CD4-positive, alpha-beta T cell treated with Interleukin-6 for 4 hours (primary cell): ENCODE measurements around the gene LARP1B.
"Not testable (repeated sequence)": the region's sequence is repeated elsewhere in the genome, so short reads cannot be mapped to it uniquely, and the experiment has no call there.

Experiments
- DNase-seq: peaks from one replicate; pipeline ENCODE4 v3.0.0-alpha.2; 2020; ENCODE audit warnings: mixed read lengths

The LARP1B gene

DNA sequence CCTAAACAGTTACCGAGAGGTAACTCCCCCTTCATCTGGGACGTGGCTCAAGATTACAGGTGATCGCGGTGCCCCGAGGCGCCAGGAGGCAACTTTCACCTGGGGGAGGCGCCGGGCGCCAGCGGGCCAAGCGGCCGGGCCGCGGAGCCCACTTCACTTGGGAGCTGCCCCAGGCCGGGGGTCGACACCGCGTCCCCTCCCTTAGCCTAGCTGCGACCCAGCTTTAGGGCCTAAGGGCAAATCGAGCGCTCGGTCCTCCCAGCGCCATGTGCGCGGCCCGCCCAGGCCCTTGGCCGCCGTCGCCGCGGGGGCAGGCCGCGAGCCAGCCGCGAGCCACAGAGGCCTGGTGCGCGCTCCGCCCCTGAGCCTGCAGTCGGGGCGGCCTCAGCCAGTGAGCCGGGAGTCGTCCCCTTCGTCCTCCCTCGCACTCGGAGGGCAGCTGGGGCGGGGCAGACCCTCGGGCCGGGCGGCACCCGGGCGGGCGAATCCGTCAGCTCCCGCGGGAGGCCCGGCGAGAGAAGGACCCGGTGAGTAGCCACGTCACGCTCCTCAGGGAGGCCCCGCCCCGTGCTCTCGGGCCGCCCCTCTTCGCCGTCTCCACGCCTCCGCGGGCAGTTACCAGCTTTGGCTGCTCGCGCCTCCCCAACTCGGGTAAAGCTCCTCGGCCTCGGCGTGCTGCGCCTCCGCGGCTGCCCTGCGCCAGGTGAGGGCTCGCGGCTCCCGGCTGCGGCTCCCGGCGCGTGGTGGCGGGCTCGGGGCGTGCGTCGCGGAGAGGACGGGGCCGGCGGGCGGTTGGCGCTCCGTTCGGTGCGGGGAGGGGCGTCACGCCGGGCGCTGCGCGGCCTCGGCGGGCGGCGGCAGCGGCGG, at the start of gene LARP1B:
Gene LARP1B (plus strand): TSS at position 614 of the 867 bp plus-strand sequence. CDS start 13,640 bp downstream, outside the sequence.
- peak; percentile 95 for DNase-seq

DNA sequence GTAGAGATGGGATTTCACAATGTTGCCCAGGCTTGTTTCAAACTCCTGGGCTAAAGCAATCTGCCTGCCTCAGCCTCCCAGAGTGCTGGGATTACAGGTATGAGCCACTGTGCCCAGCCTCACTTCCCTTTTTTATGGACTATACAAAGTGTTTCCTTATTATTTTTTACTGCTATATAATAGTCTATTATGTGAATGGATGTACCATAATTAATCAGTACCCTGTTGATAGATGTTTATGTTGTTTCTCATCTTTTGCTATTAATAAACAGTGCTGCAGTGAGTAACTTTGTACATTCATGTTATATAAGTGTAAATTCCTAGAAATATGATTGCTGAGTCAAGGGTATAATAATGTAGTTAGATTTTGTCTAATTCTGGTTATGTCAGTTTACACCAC, 35.8 kb upstream of the LARP1B start:
- DNase-seq, result no peak

DNA sequence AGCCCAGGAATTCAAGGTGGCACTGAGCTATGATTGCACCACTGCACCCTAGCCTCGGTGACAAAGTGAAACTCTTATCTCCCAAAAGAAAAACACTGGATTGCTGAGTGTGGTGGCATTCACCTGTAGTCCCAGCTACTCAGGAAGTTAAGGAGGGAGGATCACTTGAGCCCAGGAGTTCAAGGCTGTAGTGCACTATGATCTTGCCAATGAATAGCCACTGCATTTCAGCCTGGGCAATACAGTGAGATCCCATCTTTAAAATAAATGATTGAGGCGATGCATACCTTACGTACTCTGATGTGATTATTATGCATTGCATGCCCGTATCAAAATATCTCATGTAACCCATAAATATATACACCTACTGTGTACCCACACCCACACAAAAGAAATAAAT, 31.2 kb upstream of the LARP1B start:
- no peak for DNase-seq

DNA sequence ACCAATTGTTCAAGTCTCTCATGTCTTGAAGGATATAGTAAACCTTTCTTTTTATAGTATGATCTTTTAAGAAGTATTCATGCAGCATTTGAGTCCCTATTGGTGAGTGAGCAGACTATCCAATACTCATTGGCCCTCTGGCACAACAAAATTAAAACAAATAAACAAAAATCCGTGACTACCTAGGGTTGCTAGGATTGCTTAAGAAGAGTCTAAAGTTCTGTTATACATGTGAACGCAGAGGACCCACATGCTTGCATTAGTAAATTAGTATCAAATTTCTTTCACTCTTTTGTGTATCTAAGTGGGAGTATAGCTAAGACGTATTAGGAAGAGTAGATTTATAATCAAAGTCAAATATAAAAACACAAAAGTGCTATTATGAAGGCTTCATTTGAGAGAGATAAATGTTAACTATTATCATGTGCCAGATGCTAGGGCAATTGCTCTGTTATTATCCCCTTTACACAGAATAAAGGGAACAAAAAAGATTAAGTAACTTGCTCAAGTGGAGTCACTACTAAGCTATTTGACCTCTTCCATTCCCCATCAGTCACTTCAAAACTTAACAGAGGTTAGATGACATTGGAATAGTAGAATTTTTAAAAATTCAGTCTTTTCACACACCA, 29.2 kb upstream of the LARP1B start:
- no peak for DNase-seq

DNA sequence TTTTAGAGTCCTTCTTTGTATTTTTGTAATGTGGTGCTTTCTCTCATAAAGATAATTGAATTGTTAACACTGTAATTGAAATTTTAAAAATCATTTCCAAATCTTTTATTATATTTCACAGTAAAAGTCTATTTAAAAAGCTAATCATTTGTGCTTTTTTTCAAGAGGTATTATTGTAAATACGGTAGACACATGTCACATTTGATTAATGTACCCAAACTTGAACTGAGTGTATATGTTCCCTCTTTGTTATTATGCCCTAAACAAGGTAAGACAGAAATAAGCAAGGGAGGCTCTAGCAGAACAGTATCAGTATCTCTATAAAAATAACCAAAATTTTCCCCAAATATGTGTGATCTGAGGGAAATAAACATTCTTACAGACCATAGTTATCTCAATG, 21.5 kb upstream of the LARP1B start:
- DNase-seq, result no peak

- not testable (repeated sequence) for DNase-seq
Measured at GRCh38 chr4:128047019-128047418, 14.1 kb upstream of the LARP1B start.

DNA sequence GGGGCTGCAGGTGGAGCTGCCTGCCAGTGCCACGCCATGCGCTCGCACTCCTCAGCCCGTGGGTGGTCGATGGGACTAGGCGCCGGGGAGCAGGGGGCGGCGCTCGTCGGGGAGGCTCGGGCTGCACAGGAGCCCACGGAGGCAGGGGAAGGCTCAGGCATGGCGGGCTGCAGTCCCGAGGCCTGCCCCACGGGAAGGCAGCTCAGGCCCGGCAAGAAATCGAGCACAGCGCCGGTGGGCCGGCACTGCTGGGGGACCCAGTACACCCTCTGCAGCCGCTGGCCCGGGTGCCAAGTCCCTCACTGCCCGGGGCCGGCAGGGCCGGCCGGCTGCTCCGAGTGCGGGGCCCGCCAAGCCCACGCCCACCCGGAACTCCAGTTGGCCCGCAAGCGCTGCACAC, 13.6 kb upstream of the LARP1B start:
- DNase-seq, result not testable (repeated sequence)

- not testable (repeated sequence) for DNase-seq
Measured at GRCh38 chr4:128051229-128051628, 9.9 kb upstream of the LARP1B start.

GRCh38 chr4:128054907-128055306, 6.2 kb upstream of the LARP1B start:
- DNase-seq, result not testable (repeated sequence)

DNA sequence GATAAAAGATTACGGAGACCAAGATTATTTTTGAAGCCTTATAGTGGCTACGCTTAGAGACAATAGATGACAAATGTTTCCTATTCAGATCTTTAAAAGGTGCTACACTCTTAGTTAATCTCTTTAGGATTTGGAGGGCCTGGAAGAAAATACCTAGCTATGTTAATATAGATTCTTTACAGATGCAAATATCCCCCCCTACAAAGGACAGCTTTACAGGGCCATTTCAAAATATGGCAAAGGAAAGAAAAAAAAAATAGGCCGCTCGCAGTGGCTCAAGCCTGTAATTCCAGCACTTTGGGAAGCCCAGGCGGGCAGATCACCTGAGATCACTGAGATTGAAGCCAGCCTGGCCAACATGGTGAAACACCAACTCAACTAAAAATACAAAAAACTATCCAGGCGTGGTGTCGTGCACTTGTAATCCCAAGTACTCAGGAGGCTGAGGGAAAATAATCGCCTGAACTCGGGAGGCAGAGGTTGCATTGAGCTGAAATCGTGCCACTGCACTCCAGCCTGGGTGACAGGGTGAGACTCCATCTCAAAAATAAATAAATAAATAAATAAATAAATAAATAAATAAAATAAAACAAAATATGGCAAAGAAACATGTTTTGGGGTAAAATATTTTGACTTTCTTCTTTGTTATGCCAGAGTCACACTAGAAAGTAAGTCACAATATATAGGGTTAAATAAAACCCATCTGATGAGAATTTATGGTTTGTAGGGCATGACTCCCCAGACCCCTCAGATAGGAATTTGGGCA, 5.5 kb upstream of the LARP1B start:
- DNase-seq, result not testable (repeated sequence)

DNA sequence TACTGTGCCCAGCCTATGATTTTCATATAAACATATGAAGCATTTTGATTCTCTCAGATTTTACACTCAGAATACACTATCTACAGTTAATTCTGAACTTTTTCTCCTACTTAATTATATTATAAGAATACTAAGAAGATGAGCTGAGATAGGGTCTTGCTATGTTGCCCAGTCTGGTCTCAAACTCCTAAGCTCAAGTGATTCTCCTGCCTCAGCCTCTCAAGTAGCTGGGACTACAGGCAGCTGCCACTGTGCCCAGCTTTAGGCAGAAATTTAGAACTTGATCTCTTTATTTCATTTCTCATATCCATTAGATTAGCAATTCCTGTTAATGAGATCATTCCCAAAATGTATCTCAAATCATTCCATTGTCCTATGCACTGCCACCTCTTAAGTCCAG, 4.7 kb upstream of the LARP1B start:
- DNase-seq, result no peak

DNA sequence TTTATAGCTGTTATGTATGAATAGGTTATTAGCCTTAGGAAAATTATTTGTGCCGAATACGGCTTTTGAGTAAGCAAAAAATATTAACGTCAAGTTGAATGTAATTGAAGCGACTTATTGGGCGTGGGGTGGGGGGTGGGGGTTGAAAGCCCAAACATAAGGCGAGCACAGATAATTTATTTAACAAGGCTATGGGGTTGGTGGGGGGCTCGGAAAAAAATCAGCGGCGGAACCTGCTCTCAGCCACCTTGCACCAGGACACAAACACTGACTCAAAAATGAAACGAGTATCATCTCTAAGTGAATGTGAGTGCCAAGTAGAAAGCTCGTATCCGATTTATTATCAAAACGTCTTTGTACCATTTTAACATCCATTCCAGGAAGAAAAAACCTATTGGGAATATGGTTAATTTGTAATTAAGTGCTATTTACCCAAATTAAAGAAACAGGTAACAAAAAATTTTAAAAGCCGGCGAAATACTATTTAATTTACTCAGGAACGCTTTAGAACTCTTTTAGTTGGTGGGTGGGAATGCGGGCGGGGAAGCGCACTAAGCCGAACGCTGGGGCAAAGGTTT, 902 bp upstream of the LARP1B start:
- DNase-seq, result no peak

DNA sequence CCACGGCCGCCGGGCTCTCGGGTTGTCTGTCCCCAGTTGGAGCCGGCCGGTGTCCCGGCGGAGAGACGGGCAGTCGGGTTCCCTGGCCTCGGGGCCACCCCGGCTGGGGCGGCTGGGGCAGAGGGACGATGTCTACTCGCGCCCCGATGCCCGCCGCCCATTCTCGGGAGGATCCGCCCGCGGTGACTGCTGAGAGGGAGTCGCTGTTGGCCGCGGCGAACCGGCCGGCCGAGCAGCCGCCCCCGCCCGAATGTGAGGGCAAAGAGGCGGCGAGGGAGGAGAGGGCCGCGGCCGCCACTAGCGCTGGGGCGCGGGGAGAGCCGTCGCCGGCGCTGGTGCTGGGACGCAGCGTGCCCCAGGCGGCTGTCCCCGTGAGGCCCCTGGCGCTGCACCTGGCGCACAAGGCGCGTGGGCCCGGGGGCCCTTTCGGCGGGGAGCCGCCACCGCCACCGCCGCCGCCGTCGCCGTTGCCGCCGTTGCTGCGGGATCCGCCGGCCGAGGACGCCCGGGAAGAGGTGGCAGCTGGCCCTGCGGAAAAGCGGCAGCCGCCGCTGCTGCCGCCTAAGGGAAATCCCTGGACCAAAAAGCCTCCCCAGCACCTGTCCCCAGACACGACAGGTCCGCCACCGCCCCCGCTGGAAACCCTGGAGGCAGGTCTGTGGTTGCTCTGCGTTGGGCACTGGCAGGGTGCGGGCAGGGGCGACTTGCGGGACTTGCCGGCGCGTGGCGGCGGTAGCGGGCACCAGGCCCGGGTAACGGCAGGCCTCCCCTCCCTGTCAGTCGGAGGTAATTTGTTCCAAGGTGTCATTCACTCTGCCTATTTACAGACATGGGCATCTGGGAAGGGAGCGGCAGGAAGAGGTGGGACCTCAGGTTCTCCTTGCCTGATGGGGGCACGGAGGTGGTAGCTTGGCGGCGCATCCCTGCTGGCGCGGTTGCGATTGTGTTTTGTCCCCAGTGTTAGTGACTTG, 739 bp downstream of the LARP1B start:
- peak; percentile 60 for DNase-seq

GRCh38 chr4:128066453-128066820, 5.3 kb downstream of the LARP1B start:
- not testable (repeated sequence) for DNase-seq

- no peak for DNase-seq
Measured at GRCh38 chr4:128068918-128069317, 7.8 kb downstream of the LARP1B start.

GRCh38 chr4:128076464-128076863, 15.4 kb downstream of the LARP1B start:
- DNase-seq, result no peak

- not testable (repeated sequence) for DNase-seq
Measured at GRCh38 chr4:128095293-128095692, 34.2 kb downstream of the LARP1B start.

- no peak for DNase-seq
Measured at GRCh38 chr4:128107766-128108165, 46.7 kb downstream of the LARP1B start.

GRCh38 chr4:128123036-128123435, 61.9 kb downstream of the LARP1B start:
- DNase-seq, result no peak

GRCh38 chr4:128130621-128131020, 69.5 kb downstream of the LARP1B start:
- no peak for DNase-seq

- no peak for DNase-seq
Measured at GRCh38 chr4:128134925-128135324, 73.8 kb downstream of the LARP1B start.

DNA sequence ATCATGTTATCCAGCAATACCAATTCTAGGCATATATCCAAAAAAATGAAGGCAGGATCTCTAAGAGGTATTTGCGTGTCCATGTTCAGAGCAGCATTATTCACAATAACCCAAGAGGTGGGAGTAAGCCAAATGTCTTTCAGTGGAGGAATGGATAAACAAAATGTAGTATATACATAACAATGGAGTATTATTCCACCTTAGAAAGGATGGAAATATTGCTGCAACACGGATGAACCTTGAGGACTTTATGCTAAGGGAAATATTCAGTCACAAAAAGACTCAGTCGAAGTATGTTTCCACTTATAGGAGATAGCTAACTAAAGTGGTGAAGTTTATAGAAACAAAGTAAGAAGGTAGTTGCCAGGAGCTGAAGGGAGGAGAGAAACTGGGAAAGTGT, 74.3 kb downstream of the LARP1B start:
- no peak for DNase-seq
